ENCODE results near the gene CACNB4.
"Not testable (repeated sequence)": the region's sequence is repeated elsewhere in the genome, so short reads cannot be mapped to it uniquely, and the experiment has no call there.

CACNB4 gene

GRCh38 chr2:152092095-152092494 is 6.7 kb downstream of the CACNB4 start:
- DNase-seq (ENCODE audit: low read depth), result no peak
- in situ Hi-C loops (cut with HindIII; ENCODE audit: low sequenced_read_pairs), result no loop called here
- H3K4me3 ChIP-seq (ENCODE audit: low read depth, low read length), result no peak overlapping the region
- TF ChIP-seq, protein P1, sequence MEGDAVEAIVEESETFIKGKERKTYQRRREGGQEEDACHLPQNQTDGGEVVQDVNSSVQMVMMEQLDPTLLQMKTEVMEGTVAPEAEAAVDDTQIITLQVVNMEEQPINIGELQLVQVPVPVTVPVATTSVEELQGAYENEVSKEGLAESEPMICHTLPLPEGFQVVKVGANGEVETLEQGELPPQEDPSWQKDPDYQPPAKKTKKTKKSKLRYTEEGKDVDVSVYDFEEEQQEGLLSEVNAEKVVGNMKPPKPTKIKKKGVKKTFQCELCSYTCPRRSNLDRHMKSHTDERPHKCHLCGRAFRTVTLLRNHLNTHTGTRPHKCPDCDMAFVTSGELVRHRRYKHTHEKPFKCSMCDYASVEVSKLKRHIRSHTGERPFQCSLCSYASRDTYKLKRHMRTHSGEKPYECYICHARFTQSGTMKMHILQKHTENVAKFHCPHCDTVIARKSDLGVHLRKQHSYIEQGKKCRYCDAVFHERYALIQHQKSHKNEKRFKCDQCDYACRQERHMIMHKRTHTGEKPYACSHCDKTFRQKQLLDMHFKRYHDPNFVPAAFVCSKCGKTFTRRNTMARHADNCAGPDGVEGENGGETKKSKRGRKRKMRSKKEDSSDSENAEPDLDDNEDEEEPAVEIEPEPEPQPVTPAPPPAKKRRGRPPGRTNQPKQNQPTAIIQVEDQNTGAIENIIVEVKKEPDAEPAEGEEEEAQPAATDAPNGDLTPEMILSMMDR (IDR thresholded peaks at IDR 0.05; ENCODE audit: low read depth, low read length, missing control alignments), result no peak

DNA sequence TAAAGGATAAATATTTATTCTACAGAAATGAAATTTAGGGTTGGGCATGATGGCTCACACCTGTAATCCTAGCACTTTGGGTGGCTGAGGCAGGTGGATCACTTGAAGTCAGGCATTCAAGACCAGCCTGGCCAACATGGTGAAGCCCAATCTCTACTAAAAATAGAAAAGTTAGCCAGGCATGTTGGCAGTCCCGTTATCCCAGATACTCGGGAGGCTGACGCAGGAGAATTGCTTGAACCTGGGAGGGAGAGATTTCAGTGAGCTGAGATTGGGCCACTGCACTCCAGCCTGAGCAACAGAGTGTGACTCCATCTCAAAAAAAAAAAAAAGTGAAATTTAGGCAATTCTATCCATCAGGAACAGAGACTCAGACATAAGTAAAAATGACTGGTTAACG is 8.1 kb downstream of the CACNB4 start:
- in situ Hi-C loops (cut with HindIII; ENCODE audit: low sequenced_read_pairs); DNase-seq (ENCODE audit: low read depth); H3K4me3 ChIP-seq (ENCODE audit: low read depth, low read length): not testable (repeated sequence)

DNA sequence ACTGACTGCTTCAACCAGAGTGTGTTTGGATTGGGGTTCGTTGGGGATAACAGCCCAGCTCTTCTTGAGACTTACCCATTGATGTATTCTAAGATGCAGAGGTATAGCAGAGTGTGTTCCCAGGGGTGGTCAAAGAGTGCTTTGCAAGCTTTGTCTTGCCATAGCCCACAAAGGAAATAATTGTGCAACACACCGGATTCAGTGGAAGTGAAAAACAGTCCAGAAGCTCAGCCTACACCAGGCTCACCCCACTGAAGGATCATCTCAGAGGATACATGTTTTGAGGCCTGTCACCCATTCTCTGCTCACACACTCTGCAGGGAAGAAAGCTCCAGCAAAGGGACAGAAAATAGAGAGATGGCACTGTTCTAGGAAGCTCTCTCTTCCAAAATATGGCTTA is 9.6 kb downstream of the CACNB4 start:
- in situ Hi-C loops (cut with HindIII; ENCODE audit: low sequenced_read_pairs), result no loop called here
- no peak overlapping the region for H3K4me3 ChIP-seq (ENCODE audit: low read depth, low read length)
- TF ChIP-seq, protein P1 (IDR thresholded peaks at IDR 0.05; ENCODE audit: low read depth, low read length, missing control alignments), result no peak
- no peak for DNase-seq (ENCODE audit: low read depth)

DNA sequence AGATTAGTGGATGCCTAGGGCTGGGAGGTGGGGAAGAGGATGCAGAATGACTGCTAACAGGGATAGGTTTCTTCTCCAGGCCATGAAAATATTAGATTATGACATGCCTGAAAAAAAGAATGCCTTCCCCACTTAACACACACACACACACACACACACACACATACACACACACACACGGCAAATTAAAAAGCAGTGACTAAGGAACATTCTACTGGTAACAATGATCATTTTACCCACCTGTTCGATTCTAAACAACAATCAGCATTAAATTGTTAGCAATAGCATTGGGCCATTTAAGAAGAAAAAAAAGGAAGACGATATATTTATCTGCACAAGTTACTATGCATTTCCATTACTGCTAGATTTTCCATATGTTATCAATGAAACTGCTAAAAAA is 10.8 kb downstream of the CACNB4 start:
- TF ChIP-seq, protein P1 (IDR thresholded peaks at IDR 0.05; ENCODE audit: low read depth, low read length, missing control alignments), result no peak
- H3K4me3 ChIP-seq (ENCODE audit: low read depth, low read length), result no peak overlapping the region
- DNase-seq (ENCODE audit: low read depth), result no peak
- in situ Hi-C loops (cut with HindIII; ENCODE audit: low sequenced_read_pairs), result no loop called here

GRCh38 chr2:152086231-152086630 is 12.6 kb downstream of the CACNB4 start:
- no peak overlapping the region for H3K4me3 ChIP-seq (ENCODE audit: low read depth, low read length)
- no peak for DNase-seq (ENCODE audit: low read depth)
- TF ChIP-seq, protein P1 (IDR thresholded peaks at IDR 0.05; ENCODE audit: low read depth, low read length, missing control alignments), result no peak
- in situ Hi-C loops (cut with HindIII; ENCODE audit: low sequenced_read_pairs), result no loop called here

DNA sequence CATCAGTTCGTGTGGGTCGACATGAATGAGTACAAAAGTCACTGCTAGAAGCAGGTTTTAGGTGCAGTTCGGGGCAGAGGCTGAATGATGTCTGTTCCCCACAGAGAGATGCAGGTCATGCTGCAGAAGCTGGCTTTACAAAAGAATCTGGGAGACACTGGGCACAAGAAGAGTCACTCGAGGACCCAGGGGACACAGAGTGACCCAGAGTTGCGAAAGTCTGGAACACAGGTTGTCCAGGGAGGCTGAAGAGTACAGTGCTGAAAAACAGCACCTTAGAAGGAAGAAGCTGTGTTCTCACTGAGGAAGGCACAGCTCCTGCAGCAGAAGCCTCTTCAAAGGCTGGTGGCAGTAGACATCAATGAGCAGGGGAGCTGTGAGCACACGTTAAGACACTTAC is 14.8 kb downstream of the CACNB4 start:
- TF ChIP-seq, protein P1 (IDR thresholded peaks at IDR 0.05; ENCODE audit: low read depth, low read length, missing control alignments), result no peak
- in situ Hi-C loops (cut with HindIII; ENCODE audit: low sequenced_read_pairs), result no loop called here
- no peak overlapping the region for H3K4me3 ChIP-seq (ENCODE audit: low read depth, low read length)
- DNase-seq (ENCODE audit: low read depth), result no peak

GRCh38 chr2:152083202-152083875 is 15.5 kb downstream of the CACNB4 start:
- DNase-seq (ENCODE audit: low read depth), result no peak
- no peak overlapping the region for H3K4me3 ChIP-seq (ENCODE audit: low read depth, low read length)
- TF ChIP-seq, protein P1 (IDR thresholded peaks at IDR 0.05; ENCODE audit: low read depth, low read length, missing control alignments), result no peak
- in situ Hi-C loops (cut with HindIII; ENCODE audit: low sequenced_read_pairs), result no loop called here
